GM12801 (cell line): Measurements from ENCODE around the gene IL16.

Source experiments
- CTCF ChIP-seq: IDR thresholded peaks from one replicate; pipeline ENCODE4 v1.5.1; 2011; ENCODE audit warnings: control low read depth; ENCODE audit not compliant: insufficient read length; ENCODE audit errors: extremely low read depth

Gene IL16

GRCh38 chr15:81297603-81298575 is 101.2 kb downstream of the IL16 start:
- no peak for TF ChIP-seq CTCF

GRCh38 chr15:81298611-81299010 is 101.9 kb downstream of the IL16 start:
- TF ChIP-seq CTCF, result no peak

GRCh38 chr15:81299156-81299555 is 102.5 kb downstream of the IL16 start:
- no peak for TF ChIP-seq CTCF

- no peak for TF ChIP-seq CTCF
Measured at GRCh38 chr15:81299630-81300273, 103.1 kb downstream of the IL16 start.

- no peak for TF ChIP-seq CTCF
Measured at GRCh38 chr15:81301385-81301784, 104.7 kb downstream of the IL16 start.

- no peak for TF ChIP-seq CTCF
Measured at GRCh38 chr15:81301815-81302399, 105.2 kb downstream of the IL16 start.

GRCh38 chr15:81302701-81303109 is 106.0 kb downstream of the IL16 start:
- no peak for TF ChIP-seq CTCF
